Liver (tissue), 9 donors: Measurements from ENCODE around the gene RASAL2. TPM values are rescaled to one million over a fixed set of nuclear protein-coding genes. Genes with fewer than 3 reads are reported as not detected.

Experiments
- DNase-seq: peaks from one replicate; pipeline ENCODE4 v3.0.0-alpha.2; 2017; ENCODE audit warnings: low spot score
- H3K27ac ChIP-seq, 2 donors: one replicate each; pipeline ENCODE4 v1.7.0; 2013; ENCODE audit warnings: inconsistent platforms in 2 of 2, low read length in 2 of 2, control low read depth in 1 of 2, low read depth in 1 of 2, mild to moderate bottlenecking in 1 of 2
- H3K27me3 ChIP-seq, 4 donors: one replicate each; pipeline versions ENCODE4 v1.6.1 to v1.7.0; 2013; ENCODE audit warnings: low read length in 3 of 4, inconsistent platforms in 1 of 4, mild to moderate bottlenecking in 1 of 4, moderate library complexity in 1 of 4; ENCODE audit not compliant: control insufficient read depth in 4 of 4, insufficient read depth in 4 of 4
- H3K36me3 ChIP-seq, 4 donors: one replicate each; pipeline versions ENCODE4 v1.6.1 to v1.7.0; 2013; ENCODE audit warnings: low read length in 3 of 4, mild to moderate bottlenecking in 3 of 4, low read depth in 1 of 4, moderate library complexity in 1 of 4; ENCODE audit not compliant: control insufficient read depth in 4 of 4, insufficient read depth in 3 of 4
- H3K4me1 ChIP-seq, 4 donors: one replicate each; pipeline versions ENCODE4 v1.6.1 to v1.7.0; 2013; ENCODE audit warnings: low read length in 3 of 4, mild to moderate bottlenecking in 3 of 4, moderate library complexity in 1 of 4; ENCODE audit not compliant: control insufficient read depth in 4 of 4, insufficient read depth in 4 of 4
- H3K4me3 ChIP-seq, 3 donors: one replicate each; pipeline versions ENCODE4 v1.6.1 to v1.7.0; 2013; ENCODE audit warnings: low read length in 3 of 3, control low read depth in 1 of 3, low read depth in 1 of 3, mild to moderate bottlenecking in 1 of 3
- H3K9ac ChIP-seq, 2 donors: one replicate each; pipeline ENCODE4 v1.7.0; 2013; ENCODE audit warnings: low read length in 2 of 2, mild to moderate bottlenecking in 2 of 2, moderate library complexity in 2 of 2, control low read depth in 1 of 2, low read depth in 1 of 2
- H3K9me3 ChIP-seq, 4 donors: one replicate each; pipeline versions ENCODE4 v1.6.1 to v1.7.0; 2013; ENCODE audit warnings: low read length in 3 of 4; ENCODE audit not compliant: control insufficient read depth in 4 of 4
- EGR1 ChIP-seq, 2 donors: IDR thresholded peaks; 2 replicates each; pipeline ENCODE4 v1.6.1; 2016 to 2018; ENCODE audit warnings: antibody characterized with exemption in 2 of 2, low read depth in 2 of 2
- FOXA1 ChIP-seq: IDR thresholded peaks from 2 replicates; pipeline ENCODE4 v1.6.1; 2016; ENCODE audit warnings: antibody characterized with exemption
- FOXA2 ChIP-seq: IDR thresholded peaks from 2 replicates; pipeline ENCODE4 v1.6.1; 2016; ENCODE audit warnings: antibody characterized with exemption
- GABPA ChIP-seq, 2 donors: IDR thresholded peaks in 1 of 2; conservative IDR thresholded peaks in 1 of 2; 2 replicates each; pipeline ENCODE4 v1.6.1; 2016; ENCODE audit warnings: antibody characterized with exemption in 2 of 2, mild to moderate bottlenecking in 1 of 2, moderate library complexity in 1 of 2
- HNF4A ChIP-seq, 2 donors: conservative IDR thresholded peaks; 2 replicates each; pipeline ENCODE4 v1.6.1; 2016; ENCODE audit warnings: antibody characterized with exemption in 2 of 2, mild to moderate bottlenecking in 2 of 2
- HNF4G ChIP-seq: IDR thresholded peaks from 2 replicates; pipeline ENCODE4 v1.6.1; 2016; ENCODE audit warnings: antibody characterized with exemption
- JUND ChIP-seq, 2 donors: IDR thresholded peaks; 2 replicates each; pipeline ENCODE4 v1.6.1; 2016; ENCODE audit warnings: antibody characterized with exemption in 2 of 2
- NR2F2 ChIP-seq: IDR thresholded peaks from 2 replicates; pipeline ENCODE4 v1.6.1; 2016; ENCODE audit warnings: antibody characterized with exemption
- RAD21 ChIP-seq, 2 donors: IDR thresholded peaks; 2 replicates each; pipeline ENCODE4 v1.6.1; 2016; ENCODE audit warnings: antibody characterized with exemption in 2 of 2, mild to moderate bottlenecking in 2 of 2
- RXRA ChIP-seq, 2 donors: IDR thresholded peaks; 2 replicates each; pipeline ENCODE4 v1.6.1; 2017 to 2018; ENCODE audit warnings: antibody characterized with exemption in 2 of 2, mild to moderate bottlenecking in 1 of 2
- TAF1 ChIP-seq: conservative IDR thresholded peaks from 2 replicates; pipeline ENCODE4 v1.6.1; 2016; ENCODE audit warnings: antibody characterized with exemption, mild to moderate bottlenecking
- WGBS: extraction: QIAGEN DNeasy Blood & Tissue Kit; methylation state at CpG from one replicate; pipeline ENCODE4 v1.1.7; 2013; 5-methylcytosine and 5-hydroxymethylcytosine counted together
- polyA plus RNA-seq, 2 donors: library from polyadenylated mRNA; stranded (reverse) in 1 of 2; unstranded in 1 of 2; fragments of 200-250 nt in 1 of 2; fragments of >200 nt in 1 of 2; fragmentation: Nextera tagmentation in 1 of 2; extraction: Ambion mirVana in 1 of 2; gene quantifications; one replicate each; pipeline versions ENCODE4 v1.2.1 to v1.2.3, GENCODE V29; 2013 to 2015
- total RNA-seq, 2 donors: library from RNA; depleted of rRNA; stranded (reverse); fragments of >200 nt; gene quantifications; one replicate each; pipeline ENCODE4 v1.2.3, GENCODE V29; 2014
- TF ChIP-seq, protein P1 (sequence below): fragments of 150-350 bp; IDR thresholded peaks from 2 replicates; pipeline ENCODE4 v1.5.1; 2017; ENCODE audit warnings: improper control_type of control experiment, low read depth, low read length; ENCODE audit not compliant: missing input control
- TF ChIP-seq, protein P2 (sequence below): IDR thresholded peaks from 2 replicates; pipeline ENCODE4 v1.6.1; 2016; ENCODE audit warnings: antibody characterized with exemption
- TF ChIP-seq, protein P3 (sequence below): IDR thresholded peaks from 2 replicates; pipeline ENCODE4 v1.6.1; 2016; ENCODE audit warnings: antibody characterized with exemption
- TF ChIP-seq, protein P4 (sequence below): IDR thresholded peaks from 2 replicates; pipeline ENCODE4 v1.6.1; 2016; ENCODE audit warnings: antibody characterized with exemption, mild to moderate bottlenecking
- donor health status: healthy.
- donor health status: healthy.
- donor health status: healthy.
- donor health status: healthy.
- donor health status: healthy.

Gene RASAL2
- total and polyA plus RNA-seq, 4 donors = 1.8 to 8.1 (median 4.1) TPM

DNA sequence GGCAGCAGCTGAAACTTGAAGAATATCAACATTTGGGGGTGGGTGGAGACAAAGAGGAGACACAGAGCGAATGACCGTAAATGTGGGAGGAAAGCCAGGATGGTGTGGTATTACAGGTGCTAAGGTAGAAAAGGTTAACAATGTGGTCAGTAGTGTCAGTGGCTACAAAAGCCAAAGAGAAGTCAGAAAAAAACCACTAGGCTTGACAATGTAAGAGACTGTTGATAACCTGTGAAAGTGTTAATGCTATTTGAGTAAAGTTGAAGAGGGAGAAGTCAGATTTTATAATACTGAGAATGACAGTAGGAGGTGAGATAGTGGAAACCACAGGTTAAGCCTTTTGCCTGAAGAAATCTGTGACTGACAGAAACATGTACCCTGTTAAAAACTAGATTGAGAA lies 282.1 kb downstream of the RASAL2 start:
- no peaks in the 10 kb centered on the region for H3K36me3 ChIP-seq
- no peaks in the 10 kb centered on the region for H3K4me1 ChIP-seq
- no peaks in the 10 kb centered on the region for H3K9me3 ChIP-seq
- H3K9ac ChIP-seq = no peak overlapping the region
- DNase-seq = no peak
- H3K27ac ChIP-seq = no peak overlapping the region
- TF ChIP-seq, protein P1, sequence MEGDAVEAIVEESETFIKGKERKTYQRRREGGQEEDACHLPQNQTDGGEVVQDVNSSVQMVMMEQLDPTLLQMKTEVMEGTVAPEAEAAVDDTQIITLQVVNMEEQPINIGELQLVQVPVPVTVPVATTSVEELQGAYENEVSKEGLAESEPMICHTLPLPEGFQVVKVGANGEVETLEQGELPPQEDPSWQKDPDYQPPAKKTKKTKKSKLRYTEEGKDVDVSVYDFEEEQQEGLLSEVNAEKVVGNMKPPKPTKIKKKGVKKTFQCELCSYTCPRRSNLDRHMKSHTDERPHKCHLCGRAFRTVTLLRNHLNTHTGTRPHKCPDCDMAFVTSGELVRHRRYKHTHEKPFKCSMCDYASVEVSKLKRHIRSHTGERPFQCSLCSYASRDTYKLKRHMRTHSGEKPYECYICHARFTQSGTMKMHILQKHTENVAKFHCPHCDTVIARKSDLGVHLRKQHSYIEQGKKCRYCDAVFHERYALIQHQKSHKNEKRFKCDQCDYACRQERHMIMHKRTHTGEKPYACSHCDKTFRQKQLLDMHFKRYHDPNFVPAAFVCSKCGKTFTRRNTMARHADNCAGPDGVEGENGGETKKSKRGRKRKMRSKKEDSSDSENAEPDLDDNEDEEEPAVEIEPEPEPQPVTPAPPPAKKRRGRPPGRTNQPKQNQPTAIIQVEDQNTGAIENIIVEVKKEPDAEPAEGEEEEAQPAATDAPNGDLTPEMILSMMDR = no peak
- TF ChIP-seq, protein P2, sequence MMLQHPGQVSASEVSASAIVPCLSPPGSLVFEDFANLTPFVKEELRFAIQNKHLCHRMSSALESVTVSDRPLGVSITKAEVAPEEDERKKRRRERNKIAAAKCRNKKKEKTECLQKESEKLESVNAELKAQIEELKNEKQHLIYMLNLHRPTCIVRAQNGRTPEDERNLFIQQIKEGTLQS = no peak
- TF ChIP-seq, protein P3, sequence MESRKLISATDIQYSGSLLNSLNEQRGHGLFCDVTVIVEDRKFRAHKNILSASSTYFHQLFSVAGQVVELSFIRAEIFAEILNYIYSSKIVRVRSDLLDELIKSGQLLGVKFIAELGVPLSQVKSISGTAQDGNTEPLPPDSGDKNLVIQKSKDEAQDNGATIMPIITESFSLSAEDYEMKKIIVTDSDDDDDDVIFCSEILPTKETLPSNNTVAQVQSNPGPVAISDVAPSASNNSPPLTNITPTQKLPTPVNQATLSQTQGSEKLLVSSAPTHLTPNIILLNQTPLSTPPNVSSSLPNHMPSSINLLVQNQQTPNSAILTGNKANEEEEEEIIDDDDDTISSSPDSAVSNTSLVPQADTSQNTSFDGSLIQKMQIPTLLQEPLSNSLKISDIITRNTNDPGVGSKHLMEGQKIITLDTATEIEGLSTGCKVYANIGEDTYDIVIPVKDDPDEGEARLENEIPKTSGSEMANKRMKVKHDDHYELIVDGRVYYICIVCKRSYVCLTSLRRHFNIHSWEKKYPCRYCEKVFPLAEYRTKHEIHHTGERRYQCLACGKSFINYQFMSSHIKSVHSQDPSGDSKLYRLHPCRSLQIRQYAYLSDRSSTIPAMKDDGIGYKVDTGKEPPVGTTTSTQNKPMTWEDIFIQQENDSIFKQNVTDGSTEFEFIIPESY = no peak
- TF ChIP-seq EGR1 (IDR thresholded peaks at IDR 0.05; ENCODE audit: low read depth in 2 of 2) = no peak
- TF ChIP-seq HNF4A (conservative IDR thresholded peaks at IDR 0.05) = no peak
- TF ChIP-seq FOXA1 = no peak
- TF ChIP-seq TAF1 = no peak
- TF ChIP-seq, protein P4, sequence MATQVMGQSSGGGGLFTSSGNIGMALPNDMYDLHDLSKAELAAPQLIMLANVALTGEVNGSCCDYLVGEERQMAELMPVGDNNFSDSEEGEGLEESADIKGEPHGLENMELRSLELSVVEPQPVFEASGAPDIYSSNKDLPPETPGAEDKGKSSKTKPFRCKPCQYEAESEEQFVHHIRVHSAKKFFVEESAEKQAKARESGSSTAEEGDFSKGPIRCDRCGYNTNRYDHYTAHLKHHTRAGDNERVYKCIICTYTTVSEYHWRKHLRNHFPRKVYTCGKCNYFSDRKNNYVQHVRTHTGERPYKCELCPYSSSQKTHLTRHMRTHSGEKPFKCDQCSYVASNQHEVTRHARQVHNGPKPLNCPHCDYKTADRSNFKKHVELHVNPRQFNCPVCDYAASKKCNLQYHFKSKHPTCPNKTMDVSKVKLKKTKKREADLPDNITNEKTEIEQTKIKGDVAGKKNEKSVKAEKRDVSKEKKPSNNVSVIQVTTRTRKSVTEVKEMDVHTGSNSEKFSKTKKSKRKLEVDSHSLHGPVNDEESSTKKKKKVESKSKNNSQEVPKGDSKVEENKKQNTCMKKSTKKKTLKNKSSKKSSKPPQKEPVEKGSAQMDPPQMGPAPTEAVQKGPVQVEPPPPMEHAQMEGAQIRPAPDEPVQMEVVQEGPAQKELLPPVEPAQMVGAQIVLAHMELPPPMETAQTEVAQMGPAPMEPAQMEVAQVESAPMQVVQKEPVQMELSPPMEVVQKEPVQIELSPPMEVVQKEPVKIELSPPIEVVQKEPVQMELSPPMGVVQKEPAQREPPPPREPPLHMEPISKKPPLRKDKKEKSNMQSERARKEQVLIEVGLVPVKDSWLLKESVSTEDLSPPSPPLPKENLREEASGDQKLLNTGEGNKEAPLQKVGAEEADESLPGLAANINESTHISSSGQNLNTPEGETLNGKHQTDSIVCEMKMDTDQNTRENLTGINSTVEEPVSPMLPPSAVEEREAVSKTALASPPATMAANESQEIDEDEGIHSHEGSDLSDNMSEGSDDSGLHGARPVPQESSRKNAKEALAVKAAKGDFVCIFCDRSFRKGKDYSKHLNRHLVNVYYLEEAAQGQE = no peak
- TF ChIP-seq RAD21 (IDR thresholded peaks at IDR 0.05) = no peak
- H3K4me3 ChIP-seq = no peak overlapping the region
- no peaks in the 10 kb centered on the region for H3K27me3 ChIP-seq
- 54% methylated on average over 2 of the region's 2 CpGs for WGBS

DNA sequence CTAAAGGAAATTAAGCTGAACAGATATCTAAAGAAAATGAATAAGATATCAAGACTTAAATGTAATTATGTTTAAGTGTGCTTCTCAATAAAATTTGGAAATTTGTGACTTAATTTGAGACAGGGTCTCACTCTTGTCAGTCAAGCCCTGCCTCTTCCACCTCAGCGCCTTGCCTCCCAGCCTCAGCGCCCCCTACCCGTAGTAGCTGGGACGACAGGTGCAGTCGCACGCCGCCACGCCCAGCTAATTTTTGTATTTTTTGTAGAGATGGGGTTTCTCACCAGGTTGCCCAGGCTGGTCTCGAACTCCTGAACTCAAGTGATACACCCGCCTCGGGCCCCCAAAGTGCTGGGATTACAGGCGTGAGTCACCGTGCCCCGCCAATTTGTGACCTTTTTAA lies 285.9 kb downstream of the RASAL2 start:
- Histone ChIP-seq H3K4me1 (no peaks in the 10 kb centered on the region), H3K9ac (no peak overlapping the region), H3K27ac (no peak overlapping the region), H3K36me3 (no peaks in the 10 kb centered on the region), H3K4me3 (no peak overlapping the region), H3K27me3 (no peaks in the 10 kb centered on the region), H3K9me3 (no peaks in the 10 kb centered on the region)
- TF ChIP-seq NR2F2 = no peak
- no peak for TF ChIP-seq GABPA (IDR thresholded peaks at IDR 0.05 in 1 of 2, conservative IDR thresholded peaks at IDR 0.05 in 1 of 2)
- TF ChIP-seq RAD21 (IDR thresholded peaks at IDR 0.05) = no peak
- TF ChIP-seq HNF4G = no peak
- no peak for TF ChIP-seq FOXA2
- TF ChIP-seq, protein P2 = no peak
- TF ChIP-seq, protein P4 = no peak
- TF ChIP-seq RXRA (IDR thresholded peaks at IDR 0.05) = no peak
- no peak for TF ChIP-seq HNF4A (conservative IDR thresholded peaks at IDR 0.05)
- no peak for TF ChIP-seq JUND (IDR thresholded peaks at IDR 0.05)
- no peak for DNase-seq
- WGBS = 79% methylated on average over 14 of the region's 14 CpGs
